Measurements from ENCODE around the gene MAT2B.

Gene MAT2B

GRCh38 chr5:163505368-163506094, at the start of gene MAT2B:
TSS of gene MAT2B (plus strand) at chr5:163505619. CDS start at chr5:163505687, 68 bp downstream.
- peak; percentile 68 for TF ChIP-seq CTCF (conservative IDR thresholded peaks at IDR 0.05)
- H3K27ac ChIP-seq = peak within 1 kb of the TSS; percentile 87

- H3K27ac ChIP-seq = no peak overlapping the region
- TF ChIP-seq CTCF (conservative IDR thresholded peaks at IDR 0.05) = no peak
These were observed 49.3 kb upstream of the MAT2B start for GRCh38 chr5:163456029-163456589.

- no peak overlapping the region for H3K27ac ChIP-seq
- TF ChIP-seq CTCF (conservative IDR thresholded peaks at IDR 0.05) = no peak
These were observed 48.6 kb upstream of the MAT2B start for GRCh38 chr5:163456840-163457239.

- peak overlapping the region; percentile 94 for H3K27ac ChIP-seq
- TF ChIP-seq CTCF (conservative IDR thresholded peaks at IDR 0.05) = no peak
These were observed 46.5 kb upstream of the MAT2B start for GRCh38 chr5:163458778-163459385.

- TF ChIP-seq CTCF (conservative IDR thresholded peaks at IDR 0.05) = no peak
- H3K27ac ChIP-seq = peak overlapping the region; percentile 94
These were observed 46.0 kb upstream of the MAT2B start for GRCh38 chr5:163459462-163459818.

GRCh38 chr5:163459819-163460561, 45.4 kb upstream of the MAT2B start, which contains the start of gene NUDCD2:
TSS of gene NUDCD2 (minus strand) at chr5:163460102. CDS start at chr5:163460050, 52 bp downstream.
- TF ChIP-seq CTCF (conservative IDR thresholded peaks at IDR 0.05) = peak; percentile 33
- peak within 1 kb of the TSS; percentile 94 for H3K27ac ChIP-seq

Data from VCaP (cell line).